GM19397 (cell line): ENCODE data around the gene PPP4C.
"Not testable (repeated sequence)": the region's sequence is repeated elsewhere in the genome, so short reads cannot be mapped to it uniquely, and the experiment has no call there.

Experiments used
- ATAC-seq: cut with Tn5 transposase; IDR thresholded peaks from one replicate; pipeline ENCODE4 v1.9.1; 2021; ENCODE audit warnings: mild to moderate bottlenecking, moderate library complexity; ENCODE audit not compliant: unreplicated experiment

The PPP4C gene

GRCh38 chr16:30122604-30123160 lies 46.9 kb downstream of the PPP4C start:
- no peak for ATAC-seq

GRCh38 chr16:30124985-30125379 lies 49.2 kb downstream of the PPP4C start:
- ATAC-seq: no peak

- ATAC-seq: not testable (repeated sequence)
These were observed 49.9 kb downstream of the PPP4C start for GRCh38 chr16:30125690-30126089.

- no peak for ATAC-seq
These were observed 52.2 kb downstream of the PPP4C start for GRCh38 chr16:30127993-30128392.

GRCh38 chr16:30131869-30132475 lies 56.2 kb downstream of the PPP4C start:
- ATAC-seq: no peak

- no peak for ATAC-seq
These were observed 56.8 kb downstream of the PPP4C start for GRCh38 chr16:30132591-30132990.
